Measurements from ENCODE around the gene IFITM2.
"Not testable (repeated sequence)": the region's sequence is repeated elsewhere in the genome, so short reads cannot be mapped to it uniquely, and the experiment has no call there.

IFITM2 gene

GRCh38 chr11:307766-308708 is at the start of gene IFITM2:
Gene IFITM2, plus strand, starts transcription at chr11:307816. Its CDS starts 377 bp downstream, at chr11:308193.
- DNase-seq (ENCODE audit: low read depth in 2 of 2) = not testable (repeated sequence)

GRCh38 chr11:259413-259812 is 48.2 kb upstream of the IFITM2 start:
- DNase-seq (ENCODE audit: low read depth in 2 of 2) = no peak

- no peak for DNase-seq (ENCODE audit: low read depth in 2 of 2)
Measured at GRCh38 chr11:261624-262023, 46.0 kb upstream of the IFITM2 start.

GRCh38 chr11:266676-267439 is 40.8 kb upstream of the IFITM2 start:
- DNase-seq (ENCODE audit: low read depth in 2 of 2) = no peak

- peak in 1 of 2 donors; percentile 51 for DNase-seq (ENCODE audit: low read depth in 2 of 2)
Measured at GRCh38 chr11:267491-267994, 40.1 kb upstream of the IFITM2 start.

- DNase-seq (ENCODE audit: low read depth in 2 of 2) = not testable (repeated sequence)
Measured at GRCh38 chr11:268716-269145, 38.9 kb upstream of the IFITM2 start.

- peak in 1 of 2 donors; percentile 36 for DNase-seq (ENCODE audit: low read depth in 2 of 2)
Measured at GRCh38 chr11:269146-269890, 38.3 kb upstream of the IFITM2 start.

- no peak for DNase-seq (ENCODE audit: low read depth in 2 of 2)
Measured at GRCh38 chr11:270451-271318, 36.9 kb upstream of the IFITM2 start.

- DNase-seq (ENCODE audit: low read depth in 2 of 2) = no peak
Measured at GRCh38 chr11:271319-271715, 36.3 kb upstream of the IFITM2 start.

GRCh38 chr11:272195-272930 is 35.3 kb upstream of the IFITM2 start:
- no peak for DNase-seq (ENCODE audit: low read depth in 2 of 2)

GRCh38 chr11:272931-273198 is 34.8 kb upstream of the IFITM2 start:
- DNase-seq (ENCODE audit: low read depth in 2 of 2) = no peak

GRCh38 chr11:276219-276618 is 31.4 kb upstream of the IFITM2 start:
- DNase-seq (ENCODE audit: low read depth in 2 of 2) = no peak

- DNase-seq (ENCODE audit: low read depth in 2 of 2) = no peak
Measured at GRCh38 chr11:278001-278951, 29.3 kb upstream of the IFITM2 start, which contains the start of gene NLRP6. Gene NLRP6, plus strand, starts transcription at chr11:278407. Its CDS starts 163 bp downstream, at chr11:278570.

- no peak for DNase-seq (ENCODE audit: low read depth in 2 of 2)
Measured at GRCh38 chr11:279040-279965, 28.3 kb upstream of the IFITM2 start.

GRCh38 chr11:279966-280705 is 27.5 kb upstream of the IFITM2 start:
- no peak for DNase-seq (ENCODE audit: low read depth in 2 of 2)

GRCh38 chr11:280706-281485 is 26.7 kb upstream of the IFITM2 start:
- DNase-seq (ENCODE audit: low read depth in 2 of 2) = no peak

Data from stimulated activated CD8-positive, alpha-beta memory T cell treated with anti-CD3 and anti-CD28 coated beads, Interleukin-2, amount 100 ng/mL, for 48 hours (primary cell).